AG04450 (cell line): ENCODE measurements around the gene CFAP161. TPM values are rescaled to one million over a fixed set of nuclear protein-coding genes. Genes with fewer than 3 reads are reported as not detected.

Experiments used
- CTCF ChIA-PET: fragments of 300-600, 350-600 bp; formaldehyde crosslinking; extraction: SDS; loops from one replicate; lab custom pipeline; 2022; ENCODE audit warnings: antibody characterized with exemption, inconsistent platforms; lab: Charles Lee
- POLR2A ChIA-PET: fragments of 350-600 bp; formaldehyde crosslinking; extraction: SDS; loops from one replicate; lab custom pipeline; 2021; ENCODE audit warnings: antibody characterized with exemption, inconsistent platforms; lab: Yijun Ruan, JAX
- DNase-seq: peaks from one replicate; pipeline ENCODE4 v3.0.0-alpha.2; 2011; ENCODE audit warnings: low read depth, low spot score
- H3K27ac ChIP-seq: one replicate; pipeline ENCODE4 v1.5.1; 2012; ENCODE audit warnings: low read depth, low read length, control low read depth
- H3K27me3 ChIP-seq: one replicate; pipeline ENCODE4 v1.6.0; 2012; ENCODE audit warnings: low read length; ENCODE audit not compliant: control insufficient read depth, insufficient read depth
- H3K4me3 ChIP-seq: 2 replicates; pipeline ENCODE4 v1.5.1; 2011; ENCODE audit warnings: mild to moderate bottlenecking, low read depth, low read length, control low read depth
- H3K9me3 ChIP-seq: 2 replicates; pipeline ENCODE4 v1.5.1; 2012; ENCODE audit warnings: low read length; ENCODE audit not compliant: control insufficient read depth, insufficient read depth
- polyA plus RNA-seq: library from polyadenylated mRNA; depleted of rRNA; stranded (reverse); fragments of >200 nt; gene quantifications from 2 replicates; pipeline ENCODE4 v1.2.3, GENCODE V29; 2011
- TF ChIP-seq, protein P1 (sequence below): IDR thresholded peaks from 2 replicates; pipeline ENCODE4 v1.5.1; 2011; ENCODE audit warnings: low read depth, low read length, control low read depth, inconsistent platforms

CFAP161 gene
- polyA plus RNA-seq, 1 experiment, result not detected

DNA sequence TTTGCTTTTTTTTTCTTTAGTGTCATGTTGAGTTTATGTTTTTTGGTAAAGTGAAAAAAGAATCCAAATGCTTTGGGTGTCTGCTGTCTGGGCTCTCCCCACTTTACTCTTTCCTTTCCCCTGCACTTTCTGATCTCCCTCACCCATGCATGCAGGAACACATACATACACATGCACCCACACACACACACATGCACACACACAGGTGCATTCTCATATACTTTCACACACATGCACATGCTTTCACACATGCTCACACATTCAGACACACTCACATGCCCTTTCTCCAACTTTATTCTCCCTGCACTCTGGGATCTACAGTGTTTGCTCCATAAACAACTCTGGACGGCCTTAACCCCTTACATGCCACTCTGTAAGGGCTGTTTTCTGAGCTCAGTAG, 46.4 kb upstream of the CFAP161 start:
- DNase-seq, result no peak
- no peak overlapping the region for H3K4me3 ChIP-seq
- CTCF ChIA-PET, result interaction anchor here (1.5 kb wide), 1 partner anchor 178 kb away, joined by 4 read pairs; no protein-coding TSS in a partner anchor
- H3K27me3 ChIP-seq, result peaks cover 6% of the 10 kb centered on the region
- no peak overlapping the region for H3K27ac ChIP-seq
- no peaks in the 10 kb centered on the region for H3K9me3 ChIP-seq
- TF ChIP-seq, protein P1, sequence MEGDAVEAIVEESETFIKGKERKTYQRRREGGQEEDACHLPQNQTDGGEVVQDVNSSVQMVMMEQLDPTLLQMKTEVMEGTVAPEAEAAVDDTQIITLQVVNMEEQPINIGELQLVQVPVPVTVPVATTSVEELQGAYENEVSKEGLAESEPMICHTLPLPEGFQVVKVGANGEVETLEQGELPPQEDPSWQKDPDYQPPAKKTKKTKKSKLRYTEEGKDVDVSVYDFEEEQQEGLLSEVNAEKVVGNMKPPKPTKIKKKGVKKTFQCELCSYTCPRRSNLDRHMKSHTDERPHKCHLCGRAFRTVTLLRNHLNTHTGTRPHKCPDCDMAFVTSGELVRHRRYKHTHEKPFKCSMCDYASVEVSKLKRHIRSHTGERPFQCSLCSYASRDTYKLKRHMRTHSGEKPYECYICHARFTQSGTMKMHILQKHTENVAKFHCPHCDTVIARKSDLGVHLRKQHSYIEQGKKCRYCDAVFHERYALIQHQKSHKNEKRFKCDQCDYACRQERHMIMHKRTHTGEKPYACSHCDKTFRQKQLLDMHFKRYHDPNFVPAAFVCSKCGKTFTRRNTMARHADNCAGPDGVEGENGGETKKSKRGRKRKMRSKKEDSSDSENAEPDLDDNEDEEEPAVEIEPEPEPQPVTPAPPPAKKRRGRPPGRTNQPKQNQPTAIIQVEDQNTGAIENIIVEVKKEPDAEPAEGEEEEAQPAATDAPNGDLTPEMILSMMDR, result no peak
- POLR2A ChIA-PET, result no interaction called here

DNA sequence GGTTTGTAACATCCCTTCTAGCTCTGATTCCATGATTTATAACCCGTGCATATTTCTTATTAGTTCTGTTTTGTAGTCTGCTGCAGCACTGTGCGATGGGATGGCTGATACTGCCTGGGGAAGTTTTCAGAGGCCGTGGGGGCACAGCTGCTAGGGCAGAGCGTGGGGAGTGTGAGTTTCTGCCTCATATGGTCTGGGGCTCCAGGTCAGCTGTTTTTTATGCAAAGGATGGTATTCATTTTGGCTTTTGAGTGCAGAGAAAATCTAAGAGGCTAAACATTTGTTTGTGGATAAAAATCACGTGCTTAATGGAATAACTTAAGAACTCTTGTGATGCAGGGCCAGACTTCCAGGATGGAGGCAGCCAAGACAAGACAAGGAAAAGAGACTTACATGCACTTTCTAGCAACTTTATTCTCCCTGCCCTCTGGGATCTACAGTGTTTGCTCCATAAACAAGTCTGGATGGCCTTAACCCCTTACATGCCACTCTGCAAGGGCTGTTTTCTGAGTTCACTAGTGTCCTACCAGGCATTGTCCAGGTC, 45.5 kb upstream of the CFAP161 start:
- no peak for DNase-seq
- CTCF ChIA-PET, result interaction anchor here (0.7 kb wide), 1 partner anchor 178 kb away, joined by 3 read pairs; no protein-coding TSS in a partner anchor
- no peak overlapping the region for H3K4me3 ChIP-seq
- TF ChIP-seq, protein P1, result no peak
- POLR2A ChIA-PET, result no interaction called here
- no peaks in the 10 kb centered on the region for H3K9me3 ChIP-seq
- H3K27ac ChIP-seq, result peak overlapping the region; percentile 0
- peaks cover 6% of the 10 kb centered on the region for H3K27me3 ChIP-seq

DNA sequence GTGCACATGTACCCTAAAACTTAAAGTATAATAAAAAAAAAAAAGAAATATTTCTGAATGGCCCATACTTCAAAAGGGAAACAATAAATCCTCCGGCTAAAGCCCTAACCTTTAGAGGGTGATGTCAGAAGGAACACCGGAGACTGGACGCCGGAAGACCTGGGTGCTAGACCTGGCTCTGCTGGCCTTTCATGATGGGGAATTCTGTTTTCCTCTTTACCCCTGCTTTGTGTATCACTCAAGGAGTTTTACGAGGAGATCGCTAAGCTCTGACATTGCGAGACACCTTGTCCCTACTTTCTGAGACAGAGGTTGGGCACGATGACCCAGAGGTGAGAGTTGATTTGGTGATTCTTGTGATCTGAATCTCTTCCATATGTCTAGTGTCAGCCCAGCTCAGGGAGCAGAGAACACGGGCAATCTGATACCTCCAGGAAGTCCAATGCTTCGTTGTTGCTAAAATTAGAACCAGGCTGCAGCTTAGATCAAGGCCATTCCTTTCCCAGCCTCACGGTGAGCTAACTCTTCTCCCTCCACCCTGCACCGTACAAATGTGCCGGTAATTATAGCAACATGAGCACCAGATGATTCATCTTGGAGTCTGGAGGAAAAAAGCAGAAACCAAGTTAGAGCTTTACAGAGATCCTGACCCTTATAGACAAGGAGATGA, 42.0 kb upstream of the CFAP161 start:
- Histone ChIP-seq H3K4me3 (peak overlapping the region; percentile 12), H3K27ac (peak overlapping the region; percentile 80), H3K27me3 (peaks cover 7% of the 10 kb centered on the region), H3K9me3 (no peaks in the 10 kb centered on the region)
- POLR2A ChIA-PET, result interaction anchor here (1.1 kb wide), 1 partner anchor 232 kb away, joined by 4 read pairs; the partner anchor contains the start of gene STARD5
- CTCF ChIA-PET, result interaction anchor here (1.1 to 1.6 kb wide), 3 partner anchors 15 to 183 kb away, joined by 3 to 14 read pairs (median 5); no protein-coding TSS in a partner anchor
- TF ChIP-seq, protein P1, result 0 out of 2 replicates have a peak, but pooled peaks have one; percentile 4
- DNase-seq, result peak; percentile 89

DNA sequence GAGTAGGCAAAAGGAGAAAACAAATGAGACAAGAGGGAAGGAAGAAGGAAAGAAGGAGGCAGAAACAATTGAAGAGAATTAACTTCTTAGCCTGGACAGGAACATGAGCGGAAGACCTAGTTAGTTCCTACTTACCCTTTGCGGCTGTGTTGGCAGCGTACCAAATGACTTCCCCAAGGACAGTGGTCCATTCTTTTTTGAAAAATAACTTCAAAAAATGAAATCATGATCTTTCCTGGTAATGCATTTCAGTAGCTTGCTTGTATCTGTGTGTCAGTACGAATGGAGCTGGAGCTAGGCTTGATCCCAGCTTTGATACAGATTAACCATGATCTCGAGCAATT, 41.5 kb upstream of the CFAP161 start:
- ChIA-PET CTCF (interaction anchor here (1.1 to 1.6 kb wide), 3 partner anchors 14 to 182 kb away, joined by 3 to 14 read pairs (median 5); no protein-coding TSS in a partner anchor), POLR2A (interaction anchor here (1.1 kb wide), 1 partner anchor 231 kb away, joined by 4 read pairs; the partner anchor contains the start of gene STARD5)
- peaks cover 8% of the 10 kb centered on the region for H3K27me3 ChIP-seq
- H3K27ac ChIP-seq, result peak overlapping the region; percentile 70
- TF ChIP-seq, protein P1, result no peak
- DNase-seq, result no peak
- H3K9me3 ChIP-seq, result no peaks in the 10 kb centered on the region
- no peak overlapping the region for H3K4me3 ChIP-seq

DNA sequence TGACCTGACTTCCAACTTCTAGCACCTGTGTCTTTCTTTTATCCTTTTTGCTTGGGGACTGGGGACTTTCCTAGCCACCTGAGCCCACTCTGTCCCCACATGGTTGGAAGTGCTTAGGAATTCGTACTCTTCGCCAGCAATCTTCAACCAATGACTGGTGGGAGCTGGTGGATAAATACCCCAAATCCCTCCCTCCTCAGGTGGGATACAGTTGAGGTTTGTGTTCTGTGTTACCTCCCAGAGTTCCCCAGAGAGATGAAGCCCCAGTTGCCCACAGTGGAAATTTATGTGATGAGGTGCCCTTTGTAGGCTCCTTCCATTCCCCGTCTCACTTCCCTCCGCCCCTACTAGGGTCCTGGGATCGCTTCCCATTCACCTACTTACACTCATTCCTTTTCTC, 40.1 kb upstream of the CFAP161 start:
- no peaks in the 10 kb centered on the region for H3K9me3 ChIP-seq
- peaks cover 7% of the 10 kb centered on the region for H3K27me3 ChIP-seq
- ChIA-PET CTCF (interaction anchor here (1.2 kb wide), 2 partner anchors 172 to 182 kb away, joined by 3 to 4 read pairs; no protein-coding TSS in a partner anchor), POLR2A (no interaction called here)
- H3K27ac ChIP-seq, result no peak overlapping the region
- H3K4me3 ChIP-seq, result no peak overlapping the region
- TF ChIP-seq, protein P1, result no peak
- no peak for DNase-seq
